Muscle of leg (tissue), 16 donors: ENCODE results near the gene HEBP1. TPM values are rescaled to one million over a fixed set of nuclear protein-coding genes. Genes with fewer than 3 reads are reported as not detected.

Source experiments
- DNase-seq: peaks from one replicate; pipeline ENCODE4 v3.0.0; 2013
- H3K27ac ChIP-seq: one replicate; pipeline ENCODE4 v1.5.1; 2013; ENCODE audit warnings: mild to moderate bottlenecking, low read length, control low read depth
- H3K27me3 ChIP-seq: one replicate; pipeline ENCODE4 v1.6.1; 2013; ENCODE audit warnings: low read length; ENCODE audit not compliant: control insufficient read depth, insufficient read depth
- H3K36me3 ChIP-seq: one replicate; pipeline ENCODE4 v1.6.1; 2013; ENCODE audit warnings: low read length; ENCODE audit not compliant: control insufficient read depth, insufficient read depth
- H3K4me1 ChIP-seq: one replicate; pipeline ENCODE4 v1.6.1; 2013; ENCODE audit warnings: low read length; ENCODE audit not compliant: control insufficient read depth, insufficient read depth
- H3K4me3 ChIP-seq: one replicate; pipeline ENCODE4 v1.5.1; 2013; ENCODE audit warnings: low read length, control low read depth
- H3K9me3 ChIP-seq: replicated peaks from 2 replicates; pipeline ENCODE4 v1.6.1; 2013; ENCODE audit warnings: low read depth, low read length; ENCODE audit not compliant: control insufficient read depth
- WGBS: methylation state at CpG from one replicate; pipeline ENCODE4 v1.1.5; 2013; ENCODE audit warnings: missing lambda C conversion rate; ENCODE audit not compliant: insufficient coverage; 5-methylcytosine and 5-hydroxymethylcytosine counted together
- long read RNA-seq, 11 donors: transcript quantifications; one replicate each; lab custom pipeline, GENCODE V29; 2026
- polyA plus RNA-seq, 8 donors: library from polyadenylated mRNA; unstranded; fragments of 120-200 nt; gene quantifications; one replicate each; pipeline versions ENCODE4 v1.2.1 to v1.2.3, GENCODE V29; 2013; ENCODE audit warnings: inconsistent platforms in 1 of 8, low replicate concordance in 1 of 8; ENCODE audit not compliant: insufficient read length in 8 of 8, insufficient read depth in 1 of 8
- total RNA-seq: library from RNA; stranded (reverse); fragments of 120-200 nt; gene quantifications from one replicate; pipeline ENCODE4 v1.2.4, GENCODE V29; 2013

HEBP1 gene
- total RNA-seq (13.9 TPM), polyA plus RNA-seq (10 to 100 TPM; 39.0 to 63.2 (median 47.7) TPM)
- long read RNA-seq, donor 1, transcript HEBP1-201 (4 exons, 1,173 nt), result major isoform, 14 of 14 reads
- long read RNA-seq, donor 1, partial matches to known transcripts, result 0 of 14 reads
- long read RNA-seq, donor 1, other reads (novel, unspliced or antisense), result 0 of 14 reads
- long read RNA-seq, donor 2, partial matches to known transcripts, result 0 of 4 reads
- long read RNA-seq, donor 2, other reads (novel, unspliced or antisense), result 0 of 4 reads
- long read RNA-seq, donor 3, transcript HEBP1-201 (4 exons, 1,173 nt), result major isoform, 19 of 19 reads
- long read RNA-seq, donor 3, partial matches to known transcripts, result 0 of 19 reads
- long read RNA-seq, donor 3, other reads (novel, unspliced or antisense), result 0 of 19 reads
- long read RNA-seq, donor 4, transcript HEBP1-201 (4 exons, 1,173 nt), result major isoform, 19 of 21 reads
- long read RNA-seq, donor 4, partial matches to known transcripts, result 0 of 21 reads
- long read RNA-seq, donor 4, other reads (novel, unspliced or antisense), result 0 of 21 reads
- long read RNA-seq, donor 5, transcript HEBP1-201 (4 exons, 1,173 nt), result major isoform, 36 of 37 reads
- long read RNA-seq, donor 5, partial matches to known transcripts, result 0 of 37 reads
- long read RNA-seq, donor 5, other reads (novel, unspliced or antisense), result 0 of 37 reads
- long read RNA-seq, donor 6, transcript HEBP1-201 (4 exons, 1,173 nt), result major isoform, 28 of 28 reads
- long read RNA-seq, donor 6, partial matches to known transcripts, result 0 of 28 reads
- long read RNA-seq, donor 6, other reads (novel, unspliced or antisense), result 0 of 28 reads
- long read RNA-seq, donor 7, transcript HEBP1-201 (4 exons, 1,173 nt), result major isoform, 25 of 27 reads
- long read RNA-seq, donor 7, partial matches to known transcripts, result 0 of 27 reads
- long read RNA-seq, donor 7, other reads (novel, unspliced or antisense), result 0 of 27 reads
- long read RNA-seq, donor 8, transcript HEBP1-201 (4 exons, 1,173 nt), result major isoform, 26 of 26 reads
- long read RNA-seq, donor 8, partial matches to known transcripts, result 0 of 26 reads
- long read RNA-seq, donor 8, other reads (novel, unspliced or antisense), result 0 of 26 reads
- long read RNA-seq, donor 9, transcript HEBP1-201 (4 exons, 1,173 nt), result major isoform, 16 of 19 reads
- long read RNA-seq, donor 9, partial matches to known transcripts, result 0 of 19 reads
- long read RNA-seq, donor 9, other reads (novel, unspliced or antisense), result 0 of 19 reads
- long read RNA-seq, donor 10, transcript HEBP1-201 (4 exons, 1,173 nt), result major isoform, 28 of 28 reads
- long read RNA-seq, donor 10, partial matches to known transcripts, result 0 of 28 reads
- long read RNA-seq, donor 10, other reads (novel, unspliced or antisense), result 0 of 28 reads
- long read RNA-seq, donor 11, transcript HEBP1-201 (4 exons, 1,173 nt), result major isoform, 28 of 32 reads
- long read RNA-seq, donor 11, partial matches to known transcripts, result 0 of 32 reads
- long read RNA-seq, donor 11, other reads (novel, unspliced or antisense), result 0 of 32 reads

- DNase-seq, result peak; percentile 95
- no peaks in the 10 kb centered on the region for H3K36me3 ChIP-seq
- peak within 1 kb of the TSS; percentile 88 for H3K4me3 ChIP-seq
- no peaks in the 10 kb centered on the region for H3K27me3 ChIP-seq
- peak within 1 kb of the TSS; percentile 95 for H3K27ac ChIP-seq
- WGBS, result under 1% methylated on average over 49 of the region's 69 CpGs
- peaks cover 16% of the 10 kb centered on the region for H3K4me1 ChIP-seq
- no peaks in the 10 kb centered on the region for H3K9me3 ChIP-seq
Observed at GRCh38 chr12:12999959-13000615, at the start of gene HEBP1. HEBP1 (minus strand) TSS chr12:13000265; CDS start chr12:13000114, 151 bp downstream.

- Histone ChIP-seq H3K4me3 (no peak overlapping the region), H3K4me1 (peaks cover 2% of the 10 kb centered on the region), H3K9me3 (no peaks in the 10 kb centered on the region), H3K36me3 (no peaks in the 10 kb centered on the region), H3K27ac (no peak overlapping the region), H3K27me3 (no peaks in the 10 kb centered on the region)
- no peak for DNase-seq
- WGBS, result no CpG with 5 or more reads among the region's 3 CpGs
Observed at GRCh38 chr12:13049816-13050215, 49.8 kb upstream of the HEBP1 start.

- Histone ChIP-seq H3K36me3 (no peaks in the 10 kb centered on the region), H3K4me1 (peaks cover 7% of the 10 kb centered on the region), H3K27me3 (peaks cover 4% of the 10 kb centered on the region), H3K9me3 (no peaks in the 10 kb centered on the region), H3K4me3 (no peak overlapping the region), H3K27ac (no peak overlapping the region)
- 80% methylated on average over 1 of the region's 1 CpG for WGBS
- DNase-seq, result no peak
Observed at GRCh38 chr12:13046964-13047363, 46.9 kb upstream of the HEBP1 start.

DNA sequence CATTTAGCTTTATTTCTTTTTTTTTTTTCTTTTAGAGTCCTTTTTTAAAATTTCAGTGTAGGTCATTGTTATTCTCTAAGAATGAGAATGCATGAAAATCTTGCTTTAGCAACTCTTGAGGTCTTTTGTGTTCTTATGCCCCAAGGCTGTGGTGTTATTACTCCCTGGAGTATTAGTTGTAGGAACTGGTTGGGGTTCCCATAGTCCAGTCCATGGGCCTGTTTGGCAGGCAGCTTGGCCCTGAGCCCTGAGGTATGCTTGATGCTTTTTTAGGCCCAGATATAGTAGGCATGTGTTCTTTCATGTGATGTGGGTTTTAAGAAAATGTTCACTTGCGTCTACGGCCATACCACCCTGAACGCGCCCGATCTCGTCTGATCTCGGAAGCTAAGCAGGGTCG is 45.8 kb upstream of the HEBP1 start:
- H3K36me3 ChIP-seq, result no peaks in the 10 kb centered on the region

DNA sequence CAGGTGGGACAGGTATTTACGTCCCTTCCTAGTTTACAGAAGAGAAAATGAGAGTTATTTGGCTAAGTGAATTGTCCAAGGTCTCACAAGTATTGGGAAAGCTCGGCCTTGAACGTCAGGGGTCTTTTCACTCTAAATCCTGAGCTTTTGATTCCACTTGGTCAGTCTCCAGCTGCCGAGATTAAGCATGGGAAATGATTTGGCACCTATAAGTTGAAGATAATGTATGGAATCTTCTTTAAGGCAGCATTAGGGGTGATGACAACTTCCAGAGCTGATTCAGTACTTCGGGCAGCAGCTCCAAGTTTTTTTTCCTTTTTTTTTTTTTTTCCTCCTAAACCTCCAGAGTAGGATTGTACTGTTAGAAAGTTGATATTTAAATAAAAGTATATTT is 44.8 kb upstream of the HEBP1 start:
- DNase-seq, result peak; percentile 43
- Histone ChIP-seq H3K36me3 (no peaks in the 10 kb centered on the region), H3K4me1 (peaks cover 7% of the 10 kb centered on the region), H3K9me3 (no peaks in the 10 kb centered on the region), H3K27me3 (peaks cover 4% of the 10 kb centered on the region), H3K27ac (no peak overlapping the region), H3K4me3 (peak overlapping the region; percentile 94)
- WGBS, result 0% methylated on average over 2 of the region's 5 CpGs

More for the DNA sequence above, 45.8 kb upstream of the HEBP1 start:
- Histone ChIP-seq H3K4me1 (peaks cover 7% of the 10 kb centered on the region), H3K9me3 (no peaks in the 10 kb centered on the region), H3K4me3 (no peak overlapping the region), H3K27me3 (peaks cover 4% of the 10 kb centered on the region), H3K27ac (no peak overlapping the region)
- WGBS, result no CpG with 5 or more reads among the region's 8 CpGs
- DNase-seq, result no peak

- peaks cover 7% of the 10 kb centered on the region for H3K4me1 ChIP-seq
- peak within 1 kb of the TSS; percentile 94 for H3K4me3 ChIP-seq
- H3K36me3 ChIP-seq, result no peaks in the 10 kb centered on the region
- H3K27ac ChIP-seq, result no peak within 1 kb of the TSS
- peak; percentile 81 for DNase-seq
- WGBS, result 2% methylated on average over 65 of the region's 74 CpGs
- H3K9me3 ChIP-seq, result no peaks in the 10 kb centered on the region
- peaks cover 4% of the 10 kb centered on the region for H3K27me3 ChIP-seq
Observed at GRCh38 chr12:13044002-13044905, 44.2 kb upstream of the HEBP1 start, which contains the start of gene FAM234B. FAM234B (plus strand) TSS chr12:13044381; CDS start chr12:13044404, 23 bp downstream.

DNA sequence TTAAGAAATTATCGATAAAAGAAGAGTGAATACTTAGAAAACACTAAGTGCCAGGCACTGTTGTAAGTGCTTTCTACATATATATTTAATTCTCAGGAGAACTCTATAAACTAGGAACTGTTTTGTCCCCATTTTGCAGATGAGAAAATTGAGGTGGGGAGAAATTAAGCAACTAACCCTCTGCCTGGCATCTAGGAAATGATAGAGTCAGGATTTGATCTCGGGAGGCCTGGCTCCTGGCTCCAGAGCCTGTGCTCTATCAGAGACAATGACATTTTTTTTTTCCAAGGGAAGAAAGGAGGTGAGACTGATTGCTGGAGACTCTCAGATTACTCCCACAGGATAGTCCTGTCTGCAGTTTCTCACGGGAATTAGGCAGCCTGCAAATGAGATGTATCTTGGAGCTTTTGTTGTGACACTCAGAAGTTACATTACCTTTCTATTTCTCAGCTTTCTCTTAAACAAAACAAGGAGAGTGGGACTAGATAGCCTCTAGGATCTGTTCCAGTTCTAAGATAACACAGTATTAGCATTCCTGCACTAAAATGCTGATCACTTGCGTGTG is 42.7 kb upstream of the HEBP1 start:
- Histone ChIP-seq H3K4me3 (no peak overlapping the region), H3K36me3 (no peaks in the 10 kb centered on the region), H3K27ac (no peak overlapping the region), H3K9me3 (no peaks in the 10 kb centered on the region), H3K4me1 (peaks cover 7% of the 10 kb centered on the region), H3K27me3 (peaks cover 4% of the 10 kb centered on the region)
- 64% methylated on average over 1 of the region's 4 CpGs for WGBS
- DNase-seq, result no peak

- Histone ChIP-seq H3K36me3 (no peaks in the 10 kb centered on the region), H3K9me3 (no peaks in the 10 kb centered on the region), H3K27ac (no peak overlapping the region), H3K4me1 (peaks cover 7% of the 10 kb centered on the region), H3K27me3 (peaks cover 4% of the 10 kb centered on the region), H3K4me3 (no peak overlapping the region)
- DNase-seq, result no peak
- 100% methylated on average over 1 of the region's 2 CpGs for WGBS
Observed at GRCh38 chr12:13041224-13041623, 41.2 kb upstream of the HEBP1 start.
